ACHN (cell line): ENCODE data around the gene WDR7.

Experiments
- DNase-seq: peaks from one replicate; pipeline ENCODE4 v3.0.0-alpha.2; 2015
- in situ Hi-C: cut with HindIII; loops from 2 replicates; pipeline ENCODE4 v1.10.0; 2017; ENCODE audit warnings: low sequenced_read_pairs, low pct_ligation_motif_present, low pct_unique_long_range_greater_than_20kb

WDR7 gene

DNA sequence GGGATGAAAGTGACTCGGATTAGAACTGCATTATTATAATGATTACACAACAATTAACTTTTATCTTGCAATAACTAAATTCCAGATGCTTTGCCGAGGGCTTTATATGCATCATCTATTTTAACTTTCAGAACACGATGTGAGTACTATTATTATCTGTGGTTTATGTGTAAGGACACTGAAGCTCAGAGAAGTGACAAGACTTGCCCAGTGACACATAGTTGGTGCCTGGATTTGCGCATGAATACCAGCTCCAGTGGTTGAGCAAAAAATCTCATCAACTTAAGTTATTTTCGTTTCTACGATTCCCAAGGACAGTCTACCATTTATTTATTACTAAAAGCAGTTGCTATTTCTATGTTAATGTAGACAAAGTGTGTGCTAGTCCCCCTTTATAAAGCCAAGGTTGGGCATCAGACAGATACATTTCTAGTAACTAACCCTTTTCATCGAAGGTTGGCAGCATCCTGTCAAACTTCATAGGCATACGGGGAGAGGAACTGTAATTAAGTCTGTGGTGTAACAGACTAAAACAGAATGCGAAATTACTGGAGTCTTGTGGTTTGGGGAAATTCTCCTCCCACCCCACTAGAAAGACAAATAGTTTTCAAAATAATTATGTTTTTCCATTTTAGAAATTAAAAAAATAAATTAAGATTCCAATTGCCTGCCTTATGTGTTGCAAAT is 422.5 kb downstream of the WDR7 start:
- no peak for DNase-seq
- in situ Hi-C loops: no loop called here

GRCh38 chr18:57075716-57076400 is 424.7 kb downstream of the WDR7 start:
- no peak for DNase-seq
- in situ Hi-C loops: no loop called here

GRCh38 chr18:57077005-57077765 is 426.0 kb downstream of the WDR7 start:
- in situ Hi-C loops: no loop called here
- no peak for DNase-seq

- in situ Hi-C loops: no loop called here
- no peak for DNase-seq
These were observed 426.8 kb downstream of the WDR7 start for GRCh38 chr18:57077786-57078552.

DNA sequence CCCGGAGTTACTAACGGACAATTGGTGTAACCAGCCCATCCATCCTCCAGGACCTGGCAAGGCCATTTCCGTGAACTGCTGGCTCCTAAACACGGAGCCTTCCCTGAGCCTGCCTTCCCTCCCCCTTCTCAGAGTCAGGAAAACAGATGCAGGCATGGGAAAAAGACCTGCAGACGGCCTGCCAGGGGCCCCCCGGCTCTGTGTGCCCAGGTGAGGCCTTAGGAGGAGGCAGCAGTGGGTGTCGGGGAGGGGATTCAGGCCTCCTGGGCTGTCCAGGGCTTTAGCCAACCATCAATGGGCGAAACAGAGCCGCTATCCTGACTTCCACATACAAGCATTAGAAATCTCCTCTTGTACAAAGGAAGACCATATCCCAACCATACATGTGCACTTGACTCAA is 427.5 kb downstream of the WDR7 start:
- no peak for DNase-seq
- in situ Hi-C loops: no loop called here

DNA sequence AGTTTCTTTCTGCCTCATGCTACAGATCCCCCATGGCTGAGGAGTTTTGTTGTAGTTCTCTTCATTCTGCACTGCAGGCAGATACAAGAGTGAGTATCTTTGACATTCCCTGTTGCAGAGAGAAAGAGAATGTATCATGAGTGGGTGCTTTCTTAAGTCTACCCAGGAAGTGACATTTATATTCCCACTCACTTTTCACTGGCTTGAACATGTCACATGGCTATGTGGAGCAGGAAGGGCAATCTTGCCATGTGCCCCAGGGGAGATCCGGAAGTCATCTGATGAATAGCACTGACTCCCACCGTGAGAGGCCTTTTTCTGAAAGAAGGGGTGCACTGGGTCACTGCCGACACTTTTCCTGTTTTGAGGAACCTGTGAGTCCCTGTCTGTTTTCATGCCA is 429.3 kb downstream of the WDR7 start:
- no peak for DNase-seq

GRCh38 chr18:57081899-57082298 is 430.7 kb downstream of the WDR7 start:
- DNase-seq: no peak
- in situ Hi-C loops: no loop called here

More for the DNA sequence above, 429.3 kb downstream of the WDR7 start:
- in situ Hi-C loops: no loop called here

DNA sequence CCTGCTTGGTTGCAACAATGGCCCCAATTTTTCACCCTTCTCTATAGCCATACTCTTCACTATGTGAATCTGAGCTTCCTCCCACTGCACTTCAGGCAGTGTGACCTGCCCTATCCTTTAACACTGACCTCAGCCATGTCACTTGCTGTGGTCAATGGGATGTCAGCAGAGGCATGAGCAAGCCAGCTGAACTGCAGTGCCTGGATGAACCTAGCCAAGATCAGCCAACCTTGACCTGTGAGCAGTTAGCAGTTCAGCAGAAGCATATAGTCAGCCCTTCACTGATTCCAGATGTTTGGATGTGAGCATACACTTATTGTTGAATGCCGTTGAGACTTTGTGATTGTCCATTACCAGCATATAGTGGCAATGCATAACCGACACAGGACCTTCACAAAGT is 432.3 kb downstream of the WDR7 start:
- in situ Hi-C loops: no loop called here
- no peak for DNase-seq

- in situ Hi-C loops: no loop called here
- DNase-seq: no peak
These were observed 433.4 kb downstream of the WDR7 start for GRCh38 chr18:57084331-57085271.

- no peak for DNase-seq
- in situ Hi-C loops: no loop called here
These were observed 434.2 kb downstream of the WDR7 start for GRCh38 chr18:57085371-57085770.

DNA sequence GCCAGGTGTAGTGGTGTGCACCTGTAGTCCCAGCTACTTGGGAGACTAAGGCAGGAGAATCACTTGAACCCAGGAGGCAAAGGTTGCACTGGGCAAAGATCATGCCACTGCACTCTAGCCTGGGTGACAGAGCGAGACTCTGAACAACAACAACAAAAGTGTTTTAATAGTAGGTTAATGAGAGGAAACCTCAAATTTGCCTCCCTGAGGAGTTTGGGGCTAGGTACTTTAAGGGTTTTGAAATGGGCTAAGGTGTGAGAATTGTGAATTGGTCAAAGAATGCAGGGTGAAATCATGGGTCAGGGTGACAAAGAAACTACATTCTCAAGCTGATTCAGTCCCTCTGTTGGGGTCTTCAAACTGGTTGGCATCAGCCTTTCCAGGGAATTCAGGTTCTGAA is 435.0 kb downstream of the WDR7 start:
- no peak for DNase-seq
- in situ Hi-C loops: no loop called here
